Measurements from ENCODE around the gene IL4I1.

GRCh38 chr19:49861107-49861506, 35.6 kb downstream of the IL4I1 start:
- TF ChIP-seq YY1 (IDR thresholded peaks at IDR 0.05; ENCODE audit: insufficient read depth, insufficient read length), result no peak
- no peak for TF ChIP-seq ZNF274 (IDR thresholded peaks at IDR 0.05; ENCODE audit: low read depth, low read length)
